Measurements from ENCODE around the gene CD3E. TPM values are rescaled to one million over a fixed set of nuclear protein-coding genes. Genes with fewer than 3 reads are reported as not detected.

The CD3E gene
- total and polyA plus RNA-seq, 2 of the 13 experiments (the other 11 are each of a cell fraction or from before 2014, with no cell fraction given) = not detected

DNA sequence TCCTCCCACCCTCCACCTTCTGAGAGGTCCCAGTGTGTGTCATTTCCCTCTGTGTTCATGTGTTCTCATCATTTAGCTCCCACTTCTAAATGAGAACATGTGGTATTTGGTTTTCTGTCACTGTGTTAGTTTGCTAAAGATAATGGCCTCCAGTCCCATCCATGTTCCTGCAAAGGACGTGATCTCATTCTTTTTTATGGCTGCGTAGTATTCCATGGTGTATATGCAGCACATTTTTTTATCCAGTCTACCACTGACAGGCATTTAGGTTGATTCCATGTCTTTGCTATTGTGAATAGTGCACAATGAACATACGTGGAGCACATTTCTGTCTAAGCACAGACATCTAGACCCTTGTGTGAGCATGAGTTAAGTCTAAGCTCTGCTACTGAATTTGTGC is 5.7 kb downstream of the CD3E start:
- ChIA-PET POLR2A (no interaction called here), CTCF (ENCODE audit: low intra/inter-chr PET ratio, low total read pairs) (no interaction called here)
- Histone ChIP-seq H3K27ac (ENCODE audit: extremely low read length, insufficient read depth, low read length) (no peak overlapping the region), H3K9ac (ENCODE audit: insufficient read depth, low read depth, low read length) (no peak overlapping the region), H3K27me3 (ENCODE audit: control insufficient read depth in 1 of 2, insufficient read depth in 2 of 2, low read length in 2 of 2) (peaks cover 2 to 35% of the 10 kb centered on the region in 2 experiments; a peak in 4 of 5 replicates), H4K20me1 (ENCODE audit: insufficient read depth, low read length) (no peaks in the 10 kb centered on the region; the same call in 1 of the 2 replicates), H3K4me3 (replicated peaks in 1 of 3; ENCODE audit: insufficient read depth in 1 of 3, low read depth in 2 of 3, low read length in 3 of 3) (no peak overlapping the region), H3K9me3 (ENCODE audit: low read length) (no peaks in the 10 kb centered on the region), H3K4me1 (ENCODE audit: insufficient read depth, low read length) (peaks cover 12% of the 10 kb centered on the region), H3K36me3 (replicated peaks in 1 of 2; ENCODE audit: control insufficient read depth in 1 of 2, insufficient read depth in 2 of 2, low read length in 2 of 2) (no peaks in the 10 kb centered on the region), H2AFZ (ENCODE audit: low read length) (no peak overlapping the region), H3K4me2 (ENCODE audit: low read depth, low read length) (no peak overlapping the region), H3K79me2 (ENCODE audit: insufficient read depth, low read length) (no peaks in the 10 kb centered on the region)
- in situ Hi-C loops (cut with HindIII; ENCODE audit: extremely low pct_ligation_motif_present, low pct_unique_long_range_greater_than_20kb) = loop anchor here (5.0 kb wide), 1 partner anchor 42 kb away; no protein-coding TSS in a partner anchor
- 58% methylated on average over 3 of the region's 3 CpGs for WGBS (ENCODE audit: low lambda C conversion rate)
- FAIRE-seq (no peak), DNase-seq (ENCODE audit: low spot score) (no peak), ATAC-seq (no peak)
- BruUV-seq (replicated peaks) = no TSS peak
- intact Hi-C loops (cut with micrococcal nuclease; ENCODE audit: unreplicated experiment) = no loop called here
- TF ChIP-seq, protein P1, sequence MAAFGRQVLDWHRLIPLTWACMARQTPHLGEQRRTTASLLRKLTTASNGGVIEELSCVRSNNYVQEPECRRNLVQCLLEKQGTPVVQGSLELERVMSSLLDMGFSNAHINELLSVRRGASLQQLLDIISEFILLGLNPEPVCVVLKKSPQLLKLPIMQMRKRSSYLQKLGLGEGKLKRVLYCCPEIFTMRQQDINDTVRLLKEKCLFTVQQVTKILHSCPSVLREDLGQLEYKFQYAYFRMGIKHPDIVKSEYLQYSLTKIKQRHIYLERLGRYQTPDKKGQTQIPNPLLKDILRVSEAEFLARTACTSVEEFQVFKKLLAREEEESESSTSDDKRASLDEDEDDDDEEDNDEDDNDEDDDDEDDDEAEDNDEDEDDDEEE (CRISPR knock-in tag; IDR thresholded peaks at IDR 0.05) = no peak
- TF ChIP-seq CBX2 (IDR thresholded peaks at IDR 0.05; ENCODE audit: low read depth, low read length) (no peak), CBX2 (CRISPR knock-in tag; IDR thresholded peaks at IDR 0.05; ENCODE audit: low read depth) (no peak), ZNF143 (CRISPR knock-in tag; IDR thresholded peaks at IDR 0.05) (no peak), FOSL1 (CRISPR knock-in tag; IDR thresholded peaks at IDR 0.05; ENCODE audit: borderline replicate concordance) (no peak), ZBTB7A (CRISPR knock-in tag; IDR thresholded peaks at IDR 0.05) (no peak), CC2D1A (CRISPR knock-in tag; IDR thresholded peaks at IDR 0.05) (no peak), FOXP1 (IDR thresholded peaks at IDR 0.05) (no peak), FOXP1 (CRISPR knock-in tag; IDR thresholded peaks at IDR 0.05) (no peak)
- TF ChIP-seq, protein P2, sequence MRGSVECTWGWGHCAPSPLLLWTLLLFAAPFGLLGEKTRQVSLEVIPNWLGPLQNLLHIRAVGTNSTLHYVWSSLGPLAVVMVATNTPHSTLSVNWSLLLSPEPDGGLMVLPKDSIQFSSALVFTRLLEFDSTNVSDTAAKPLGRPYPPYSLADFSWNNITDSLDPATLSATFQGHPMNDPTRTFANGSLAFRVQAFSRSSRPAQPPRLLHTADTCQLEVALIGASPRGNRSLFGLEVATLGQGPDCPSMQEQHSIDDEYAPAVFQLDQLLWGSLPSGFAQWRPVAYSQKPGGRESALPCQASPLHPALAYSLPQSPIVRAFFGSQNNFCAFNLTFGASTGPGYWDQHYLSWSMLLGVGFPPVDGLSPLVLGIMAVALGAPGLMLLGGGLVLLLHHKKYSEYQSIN (CRISPR knock-in tag; IDR thresholded peaks at IDR 0.05; ENCODE audit: borderline replicate concordance) = no peak
